Stimulated activated CD4-positive, alpha-beta T cell treated with anti-CD3 and anti-CD28 coated beads, TNF-alpha, amount 100 ng/mL, for 48 hours (primary cell): Measurements from ENCODE around the gene MMD.
"Not testable (repeated sequence)": the region's sequence is repeated elsewhere in the genome, so short reads cannot be mapped to it uniquely, and the experiment has no call there.

Experiments used
- DNase-seq, 3 donors: peaks; one replicate each; pipeline ENCODE4 v3.0.0-alpha.2; 2020; ENCODE audit warnings: low read depth in 3 of 3

The MMD gene

GRCh38 chr17:55444471-55445441 is 23.1 kb upstream of the MMD start:
- DNase-seq, result no peak

GRCh38 chr17:55443904-55444303 is 22.3 kb upstream of the MMD start:
- no peak for DNase-seq

GRCh38 chr17:55442953-55443683 is 21.5 kb upstream of the MMD start:
- DNase-seq, result no peak

- DNase-seq, result no peak
Observed at GRCh38 chr17:55442462-55442861, 20.8 kb upstream of the MMD start.

- no peak for DNase-seq
Observed at GRCh38 chr17:55441544-55441943, 19.9 kb upstream of the MMD start.

- no peak for DNase-seq
Observed at GRCh38 chr17:55440391-55440790, 18.8 kb upstream of the MMD start.

GRCh38 chr17:55437159-55437605 is 15.5 kb upstream of the MMD start:
- no peak for DNase-seq

- DNase-seq, result no peak
Observed at GRCh38 chr17:55436224-55437158, 14.9 kb upstream of the MMD start.

- DNase-seq, result no peak
Observed at GRCh38 chr17:55435408-55435807, 13.8 kb upstream of the MMD start.

GRCh38 chr17:55434721-55435120 is 13.1 kb upstream of the MMD start:
- no peak for DNase-seq

GRCh38 chr17:55433629-55434422 is 12.2 kb upstream of the MMD start:
- no peak for DNase-seq

GRCh38 chr17:55433029-55433628 is 11.5 kb upstream of the MMD start:
- DNase-seq, result no peak

- no peak for DNase-seq
Observed at GRCh38 chr17:55432358-55433028, 10.9 kb upstream of the MMD start.

- not testable (repeated sequence) for DNase-seq
Observed at GRCh38 chr17:55431914-55432313, 10.3 kb upstream of the MMD start.

- no peak for DNase-seq
Observed at GRCh38 chr17:55430541-55431288, 9.1 kb upstream of the MMD start.

GRCh38 chr17:55427587-55427882 is 5.9 kb upstream of the MMD start:
- no peak for DNase-seq

- DNase-seq, result no peak
Observed at GRCh38 chr17:55426851-55427586, 5.4 kb upstream of the MMD start.

GRCh38 chr17:55424893-55425540 is 3.4 kb upstream of the MMD start:
- DNase-seq, result no peak
